ENCODE measurements around the gene EP300. TPM values are rescaled to one million over a fixed set of nuclear protein-coding genes. Genes with fewer than 3 reads are reported as not detected.
"Not testable (repeated sequence)": the region's sequence is repeated elsewhere in the genome, so short reads cannot be mapped to it uniquely, and the experiment has no call there.

EP300 gene
- total and polyA plus RNA-seq, 7 experiments from 2014 or later = 13.3 to 155 (median 108) TPM

DNA sequence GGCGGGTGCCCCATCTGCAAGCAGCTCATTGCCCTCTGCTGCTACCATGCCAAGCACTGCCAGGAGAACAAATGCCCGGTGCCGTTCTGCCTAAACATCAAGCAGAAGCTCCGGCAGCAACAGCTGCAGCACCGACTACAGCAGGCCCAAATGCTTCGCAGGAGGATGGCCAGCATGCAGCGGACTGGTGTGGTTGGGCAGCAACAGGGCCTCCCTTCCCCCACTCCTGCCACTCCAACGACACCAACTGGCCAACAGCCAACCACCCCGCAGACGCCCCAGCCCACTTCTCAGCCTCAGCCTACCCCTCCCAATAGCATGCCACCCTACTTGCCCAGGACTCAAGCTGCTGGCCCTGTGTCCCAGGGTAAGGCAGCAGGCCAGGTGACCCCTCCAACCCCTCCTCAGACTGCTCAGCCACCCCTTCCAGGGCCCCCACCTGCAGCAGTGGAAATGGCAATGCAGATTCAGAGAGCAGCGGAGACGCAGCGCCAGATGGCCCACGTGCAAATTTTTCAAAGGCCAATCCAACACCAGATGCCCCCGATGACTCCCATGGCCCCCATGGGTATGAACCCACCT is 84.7 kb downstream of the EP300 start:
- CTCF ChIA-PET = no interaction called here

GRCh38 chr22:41177622-41178424 is 85.4 kb downstream of the EP300 start:
- H3K27ac Mint-ChIP-seq = peak overlapping the region in 1 of 9 donors; percentile 71
- no peaks in the 10 kb centered on the region for H3K27me3 ChIP-seq (ENCODE audit: control insufficient read depth in 2 of 2, insufficient read depth in 2 of 2, low read length in 2 of 2)
- no peak overlapping the region for H3K27ac ChIP-seq (ENCODE audit: low read depth, low read length)
- H3K4me1 ChIP-seq (ENCODE audit: control insufficient read depth in 2 of 2, insufficient read depth in 2 of 2, low read length in 2 of 2) = no peaks in the 10 kb centered on the region
- CTCF ChIA-PET = no interaction called here
- H3K27me3 Mint-ChIP-seq = no peaks in the 10 kb centered on the region
- no peak overlapping the region for H3K4me3 ChIP-seq (ENCODE audit: low read length)
- peaks cover 21 to 62% (median 22%) of the 10 kb centered on the region in 3 experiments for H3K36me3 ChIP-seq (ENCODE audit: control insufficient read depth in 2 of 3, insufficient read depth in 3 of 3, low read length in 3 of 3)
- no peak overlapping the region for H3K4me3 Mint-ChIP-seq
- H3K36me3 Mint-ChIP-seq = peaks cover 9 to 36% (median 26%) of the 10 kb centered on the region in 5 donors
- H3K4me1 Mint-ChIP-seq = peaks cover 4 to 40% (median 24%) of the 10 kb centered on the region in 7 donors
- no peaks in the 10 kb centered on the region for H3K9me3 Mint-ChIP-seq
- POLR2A ChIA-PET = no interaction called here
- ATAC-seq = no peak
- intact Hi-C loops (cut with micrococcal nuclease) = no loop called here
- no peak for DNase-seq
- H3K9me3 ChIP-seq (ENCODE audit: control insufficient read depth in 2 of 3, low read length in 3 of 3) = no peaks in the 10 kb centered on the region

More for the DNA sequence above, 84.7 kb downstream of the EP300 start:
- Mint-ChIP-seq H3K27ac (no peak overlapping the region), H3K27me3 (no peaks in the 10 kb centered on the region), H3K4me3 (peak overlapping the region in 1 of 10 donors; percentile 7), H3K9me3 (no peaks in the 10 kb centered on the region), H3K4me1 (peaks cover 4 to 40% (median 28%) of the 10 kb centered on the region in 7 donors), H3K36me3 (peaks cover 13 to 41% (median 30%) of the 10 kb centered on the region in 5 donors)
- no peaks in the 10 kb centered on the region for H3K9me3 ChIP-seq (ENCODE audit: control insufficient read depth in 2 of 3, low read length in 3 of 3)
- H3K36me3 ChIP-seq (ENCODE audit: control insufficient read depth in 2 of 3, insufficient read depth in 3 of 3, low read length in 3 of 3) = peaks cover 21 to 69% (median 26%) of the 10 kb centered on the region in 3 experiments
- H3K4me1 ChIP-seq (ENCODE audit: control insufficient read depth in 2 of 2, insufficient read depth in 2 of 2, low read length in 2 of 2) = no peaks in the 10 kb centered on the region
- ATAC-seq (no peak), DNase-seq (no peak)
- POLR2A ChIA-PET = interaction anchor here (1.1 kb wide), 1 partner anchor 26 kb away, joined by 5 read pairs; no protein-coding TSS in a partner anchor
- H3K27ac ChIP-seq (ENCODE audit: low read depth, low read length) = no peak overlapping the region
- no peaks in the 10 kb centered on the region for H3K27me3 ChIP-seq (ENCODE audit: control insufficient read depth in 2 of 2, insufficient read depth in 2 of 2, low read length in 2 of 2)
- intact Hi-C loops (cut with micrococcal nuclease) = no loop called here
- no peak overlapping the region for H3K4me3 ChIP-seq (ENCODE audit: low read length)

DNA sequence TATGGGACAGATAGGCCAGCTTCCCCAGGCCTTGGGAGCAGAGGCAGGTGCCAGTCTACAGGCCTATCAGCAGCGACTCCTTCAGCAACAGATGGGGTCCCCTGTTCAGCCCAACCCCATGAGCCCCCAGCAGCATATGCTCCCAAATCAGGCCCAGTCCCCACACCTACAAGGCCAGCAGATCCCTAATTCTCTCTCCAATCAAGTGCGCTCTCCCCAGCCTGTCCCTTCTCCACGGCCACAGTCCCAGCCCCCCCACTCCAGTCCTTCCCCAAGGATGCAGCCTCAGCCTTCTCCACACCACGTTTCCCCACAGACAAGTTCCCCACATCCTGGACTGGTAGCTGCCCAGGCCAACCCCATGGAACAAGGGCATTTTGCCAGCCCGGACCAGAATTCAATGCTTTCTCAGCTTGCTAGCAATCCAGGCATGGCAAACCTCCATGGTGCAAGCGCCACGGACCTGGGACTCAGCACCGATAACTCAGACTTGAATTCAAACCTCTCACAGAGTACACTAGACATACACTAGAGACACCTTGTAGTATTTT is 86.1 kb downstream of the EP300 start:
- no peak overlapping the region for H3K4me3 Mint-ChIP-seq
- intact Hi-C loops (cut with micrococcal nuclease) = no loop called here
- peaks cover 4 to 31% (median 21%) of the 10 kb centered on the region in 5 donors for H3K36me3 Mint-ChIP-seq
- DNase-seq = no peak
- H3K4me1 Mint-ChIP-seq = peaks cover 2 to 34% (median 19%) of the 10 kb centered on the region in 7 donors
- CTCF ChIA-PET = no interaction called here
- no peak overlapping the region for H3K4me3 ChIP-seq (ENCODE audit: low read length)
- POLR2A ChIA-PET = no interaction called here
- H3K9me3 Mint-ChIP-seq = no peaks in the 10 kb centered on the region
- H3K27ac ChIP-seq (ENCODE audit: low read depth, low read length) = no peak overlapping the region
- H3K27me3 Mint-ChIP-seq = no peaks in the 10 kb centered on the region
- H3K9me3 ChIP-seq (ENCODE audit: control insufficient read depth in 2 of 3, low read length in 3 of 3) = no peaks in the 10 kb centered on the region
- peak overlapping the region in 4 of 9 donors; percentile 18 to 71 (median 48) for H3K27ac Mint-ChIP-seq
- no peaks in the 10 kb centered on the region for H3K4me1 ChIP-seq (ENCODE audit: control insufficient read depth in 2 of 2, insufficient read depth in 2 of 2, low read length in 2 of 2)
- peaks cover 15 to 55% (median 21%) of the 10 kb centered on the region in 3 experiments for H3K36me3 ChIP-seq (ENCODE audit: control insufficient read depth in 2 of 3, insufficient read depth in 3 of 3, low read length in 3 of 3)
- no peak for ATAC-seq
- no peaks in the 10 kb centered on the region for H3K27me3 ChIP-seq (ENCODE audit: control insufficient read depth in 2 of 2, insufficient read depth in 2 of 2, low read length in 2 of 2)

DNA sequence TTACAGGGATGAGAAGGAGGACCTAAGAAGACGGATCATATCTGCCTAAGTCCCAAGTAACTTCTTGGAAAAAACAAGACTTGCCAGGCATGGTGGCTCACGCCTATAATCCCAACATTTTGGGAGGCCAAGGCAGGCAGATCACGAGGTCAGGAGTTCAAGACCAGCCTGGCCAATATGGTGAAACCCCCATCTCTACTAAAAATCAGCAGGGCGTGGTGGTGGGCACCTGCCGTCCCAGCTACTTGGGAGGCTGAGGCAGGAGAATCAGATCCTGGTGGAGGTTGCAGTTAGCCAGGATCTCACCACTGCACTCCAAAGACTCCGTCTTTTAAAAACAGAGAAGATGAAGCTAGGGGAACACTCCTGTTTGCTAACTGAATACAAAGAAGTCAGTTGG is 88.0 kb downstream of the EP300 start:
- Mint-ChIP-seq H3K36me3 (peaks cover 3 to 21% (median 14%) of the 10 kb centered on the region in 5 donors), H3K4me1 (peaks cover 0 to 17% (median 10%) of the 10 kb centered on the region in 7 donors), H3K27ac (peak overlapping the region in 4 of 9 donors; percentile 7 to 87 (median 45))
- H3K4me3 ChIP-seq (ENCODE audit: low read length); DNase-seq; ATAC-seq; intact Hi-C loops (cut with micrococcal nuclease); H3K4me3 Mint-ChIP-seq; H3K27me3 ChIP-seq (ENCODE audit: control insufficient read depth in 2 of 2, insufficient read depth in 2 of 2, low read length in 2 of 2); H3K4me1 ChIP-seq (ENCODE audit: control insufficient read depth in 2 of 2, insufficient read depth in 2 of 2, low read length in 2 of 2); H3K27ac ChIP-seq (ENCODE audit: low read depth, low read length); H3K9me3 Mint-ChIP-seq; H3K27me3 Mint-ChIP-seq; POLR2A ChIA-PET; H3K9me3 ChIP-seq (ENCODE audit: control insufficient read depth in 2 of 3, low read length in 3 of 3): not testable (repeated sequence)
- CTCF ChIA-PET = interaction anchor here (0.6 to 1.1 kb wide), 3 partner anchors 18 to 208 kb away, joined by 3 read pairs; no protein-coding TSS in a partner anchor
- H3K36me3 ChIP-seq (ENCODE audit: control insufficient read depth in 2 of 3, insufficient read depth in 3 of 3, low read length in 3 of 3) = peaks cover 6 to 41% (median 21%) of the 10 kb centered on the region in 3 experiments

- POLR2A ChIA-PET = interaction anchor here (1.1 kb wide), 1 partner anchor 288 kb away, joined by 4 read pairs; the partner anchor contains the start of genes ACO2 and PHF5A
- ATAC-seq = no peak
Measured at GRCh38 chr22:41180926-41181325, 88.5 kb downstream of the EP300 start.

DNA sequence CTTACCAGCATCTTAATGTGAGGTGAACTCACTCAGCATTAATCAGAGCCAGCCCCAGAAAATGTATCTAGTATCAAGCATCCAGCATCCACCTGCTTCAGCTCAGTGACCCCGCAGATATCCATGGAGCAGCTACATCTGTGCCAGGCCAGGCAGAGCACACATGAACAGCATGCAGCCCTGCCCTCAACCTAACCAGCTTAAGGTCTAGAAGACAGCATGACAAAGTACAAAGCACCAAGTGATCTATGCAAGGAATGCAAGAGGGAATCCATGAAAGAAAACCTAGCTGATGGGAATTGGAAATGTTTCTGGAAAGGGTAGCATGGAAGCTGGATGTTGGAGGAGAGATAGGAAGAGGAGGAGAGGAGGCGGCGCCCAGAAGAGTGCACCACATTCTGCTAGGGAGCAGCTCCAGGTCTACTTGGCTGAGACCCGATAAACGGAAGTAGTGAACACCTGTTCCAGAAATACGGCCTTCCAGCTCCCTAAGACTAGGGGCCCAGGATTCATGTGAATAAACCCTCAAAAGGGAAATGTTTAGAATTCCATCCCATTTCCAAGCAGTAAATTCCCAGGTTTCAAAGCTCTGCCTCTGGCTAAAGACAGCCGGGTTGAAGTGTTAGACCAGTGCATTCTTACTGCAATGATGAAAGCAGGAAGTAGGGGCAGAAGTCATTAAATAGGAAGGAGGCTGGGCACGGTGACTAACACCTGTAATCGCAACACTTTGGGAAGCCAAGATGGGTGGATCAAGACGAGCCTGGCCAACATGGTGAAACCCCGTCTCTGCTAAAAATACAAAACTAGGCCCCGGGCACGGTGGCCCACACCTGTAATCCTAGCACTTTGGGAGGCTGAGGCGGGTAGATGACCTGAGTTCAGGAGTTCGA is 89.2 kb downstream of the EP300 start:
- Histone ChIP-seq H3K27me3 (ENCODE audit: control insufficient read depth in 2 of 2, insufficient read depth in 2 of 2, low read length in 2 of 2) (no peaks in the 10 kb centered on the region), H3K4me3 (ENCODE audit: low read length) (no peak overlapping the region), H3K36me3 (ENCODE audit: control insufficient read depth in 2 of 3, insufficient read depth in 3 of 3, low read length in 3 of 3) (peaks cover 0 to 29% (median 13%) of the 10 kb centered on the region in 3 experiments), H3K4me1 (ENCODE audit: control insufficient read depth in 2 of 2, insufficient read depth in 2 of 2, low read length in 2 of 2) (no peaks in the 10 kb centered on the region), H3K27ac (ENCODE audit: low read depth, low read length) (no peak overlapping the region), H3K9me3 (ENCODE audit: control insufficient read depth in 2 of 3, low read length in 3 of 3) (no peaks in the 10 kb centered on the region)
- intact Hi-C loops (cut with micrococcal nuclease) = no loop called here
- Mint-ChIP-seq H3K4me1 (peaks cover 0 to 7% (median 0%) of the 10 kb centered on the region in 7 donors), H3K4me3 (peak overlapping the region in 4 of 10 donors; percentile 5 to 44 (median 10)), H3K27ac (peak overlapping the region in 8 of 9 donors; percentile 13 to 79 (median 58)), H3K36me3 (peaks cover 0 to 17% (median 10%) of the 10 kb centered on the region in 5 donors), H3K9me3 (no peaks in the 10 kb centered on the region), H3K27me3 (no peaks in the 10 kb centered on the region)
- no peak for DNase-seq
- peak; percentile 77 for ATAC-seq
- POLR2A ChIA-PET = interaction anchor here (0.6 to 1.1 kb wide), 3 partner anchors 76 to 287 kb away, joined by 3 to 4 read pairs (median 4); partner anchors contain the start of genes ACO2 and PHF5A
- CTCF ChIA-PET = no interaction called here

More at GRCh38 chr22:41180926-41181325, 88.5 kb downstream of the EP300 start:
- H3K4me3 ChIP-seq (ENCODE audit: low read length) = no peak overlapping the region
- H3K9me3 Mint-ChIP-seq = no peaks in the 10 kb centered on the region
- peak overlapping the region in 8 of 9 donors; percentile 13 to 87 (median 64) for H3K27ac Mint-ChIP-seq
- H3K36me3 ChIP-seq (ENCODE audit: control insufficient read depth in 2 of 3, insufficient read depth in 3 of 3, low read length in 3 of 3) = peaks cover under 1 to 36% (median 18%) of the 10 kb centered on the region in 3 experiments
- peak overlapping the region in 1 of 10 donors; percentile 5 for H3K4me3 Mint-ChIP-seq
- DNase-seq = no peak
- H3K27me3 ChIP-seq (ENCODE audit: control insufficient read depth in 2 of 2, insufficient read depth in 2 of 2, low read length in 2 of 2) = no peaks in the 10 kb centered on the region
- intact Hi-C loops (cut with micrococcal nuclease) = no loop called here
- H3K4me1 ChIP-seq (ENCODE audit: control insufficient read depth in 2 of 2, insufficient read depth in 2 of 2, low read length in 2 of 2) = no peaks in the 10 kb centered on the region
- H3K4me1 Mint-ChIP-seq = peaks cover 0 to 12% (median 4%) of the 10 kb centered on the region in 7 donors
- H3K36me3 Mint-ChIP-seq = peaks cover 0 to 21% (median 13%) of the 10 kb centered on the region in 5 donors
- H3K27ac ChIP-seq (ENCODE audit: low read depth, low read length) = no peak overlapping the region
- no peaks in the 10 kb centered on the region for H3K9me3 ChIP-seq (ENCODE audit: control insufficient read depth in 2 of 3, low read length in 3 of 3)
- CTCF ChIA-PET = interaction anchor here (0.6 kb wide), 1 partner anchor 17 kb away, joined by 3 read pairs; no protein-coding TSS in a partner anchor
- no peaks in the 10 kb centered on the region for H3K27me3 Mint-ChIP-seq
